Sigmoid colon (tissue), 7 donors: Measurements from ENCODE around the gene EPB41L4B. TPM values are rescaled to one million over a fixed set of nuclear protein-coding genes. Genes with fewer than 3 reads are reported as not detected.

Source experiments
- DNase-seq: peaks from one replicate; pipeline ENCODE4 v3.0.0-alpha.2; 2019
- H3K27ac ChIP-seq, 4 donors: fragments of 200-600 bp; sonication (generic); one replicate each; pipeline ENCODE4 v1.5.1; 2016 to 2019; ENCODE audit warnings: mild to moderate bottlenecking in 1 of 4
- H3K27me3 ChIP-seq, 3 donors: fragments of 200-600 bp; sonication (generic); one replicate each; pipeline ENCODE4 v1.5.1; 2019; ENCODE audit warnings: mild to moderate bottlenecking in 1 of 3
- H3K36me3 ChIP-seq, 4 donors: fragments of 200-600 bp; sonication (generic); one replicate each; pipeline ENCODE4 v1.5.1; 2016 to 2019
- H3K4me1 ChIP-seq, 4 donors: fragments of 200-600 bp; sonication (generic); one replicate each; pipeline ENCODE4 v1.5.1; 2017 to 2019
- H3K4me3 ChIP-seq, 4 donors: fragments of 200-600 bp; sonication (generic); one replicate each; pipeline ENCODE4 v1.5.1; 2017 to 2019; ENCODE audit warnings: mild to moderate bottlenecking in 2 of 4, moderate library complexity in 1 of 4
- H3K9me3 ChIP-seq, 4 donors: fragments of 200-600 bp in 3 of 4; sonication (generic) in 3 of 4; one replicate each; pipeline versions ENCODE4 v1.5.1 to v1.6.1; 2013 to 2019
- EP300 ChIP-seq, 4 donors: sonication (generic); formaldehyde crosslinking; IDR thresholded peaks; one replicate each; pipeline ENCODE4 v1.6.1; 2017; ENCODE audit warnings: antibody characterized with exemption in 4 of 4
- POLR2A ChIP-seq, 2 donors: fragments of 450-650 bp; IDR thresholded peaks; one replicate each; pipeline ENCODE4 v1.6.1; 2016; ENCODE audit warnings: antibody characterized with exemption in 2 of 2, mild to moderate bottlenecking in 2 of 2, moderate library complexity in 2 of 2
- POLR2AphosphoS5 ChIP-seq, 4 donors: sonication (generic); formaldehyde crosslinking; IDR thresholded peaks; one replicate each; pipeline ENCODE4 v1.6.1; 2017; ENCODE audit warnings: antibody characterized with exemption in 4 of 4
- WGBS, 2 donors: extraction: QIAGEN DNeasy Blood & Tissue Kit; methylation state at CpG; one replicate each; pipeline ENCODE4 v1.1.7; 2013; 5-methylcytosine and 5-hydroxymethylcytosine counted together
- intact Hi-C: fragments of 100-400 bp; cut with DNase I; formaldehyde crosslinking; loops from one replicate; pipeline ENCODE4 v1.15.1; 2023
- polyA plus RNA-seq, 3 donors: library from polyadenylated mRNA; stranded (reverse); fragments of 200-250 nt; gene quantifications; one replicate each; pipeline ENCODE4 v1.2.3, GENCODE V29; 2013
- total RNA-seq, 4 donors: library from RNA; depleted of rRNA; stranded (reverse); fragments of >200 nt; gene quantifications; one replicate each; pipeline ENCODE4 v1.1.0, GENCODE V29; 2016
- TF ChIP-seq, protein P1 (sequence below), 4 experiments: fragments of 450-650 bp in 3 of 4; fragments of 200-600 bp in 1 of 4; IDR thresholded peaks; one replicate each; pipeline ENCODE4 v1.5.1; 2016 to 2019; ENCODE audit warnings: antibody characterized with exemption in 4 of 4, mild to moderate bottlenecking in 3 of 4, moderate library complexity in 2 of 4
- donor health status: healthy with polysubstance abuse.
- donor health status: Bipolar disorder and iron deficiency.
- donor health status: healthy.

EPB41L4B gene
- total and polyA plus RNA-seq, 7 donors, result 0.49 to 160 (median 2.5) TPM

GRCh38 chr9:109316207-109316640 lies 4.6 kb downstream of the EPB41L4B start:
- TF ChIP-seq, protein P1, sequence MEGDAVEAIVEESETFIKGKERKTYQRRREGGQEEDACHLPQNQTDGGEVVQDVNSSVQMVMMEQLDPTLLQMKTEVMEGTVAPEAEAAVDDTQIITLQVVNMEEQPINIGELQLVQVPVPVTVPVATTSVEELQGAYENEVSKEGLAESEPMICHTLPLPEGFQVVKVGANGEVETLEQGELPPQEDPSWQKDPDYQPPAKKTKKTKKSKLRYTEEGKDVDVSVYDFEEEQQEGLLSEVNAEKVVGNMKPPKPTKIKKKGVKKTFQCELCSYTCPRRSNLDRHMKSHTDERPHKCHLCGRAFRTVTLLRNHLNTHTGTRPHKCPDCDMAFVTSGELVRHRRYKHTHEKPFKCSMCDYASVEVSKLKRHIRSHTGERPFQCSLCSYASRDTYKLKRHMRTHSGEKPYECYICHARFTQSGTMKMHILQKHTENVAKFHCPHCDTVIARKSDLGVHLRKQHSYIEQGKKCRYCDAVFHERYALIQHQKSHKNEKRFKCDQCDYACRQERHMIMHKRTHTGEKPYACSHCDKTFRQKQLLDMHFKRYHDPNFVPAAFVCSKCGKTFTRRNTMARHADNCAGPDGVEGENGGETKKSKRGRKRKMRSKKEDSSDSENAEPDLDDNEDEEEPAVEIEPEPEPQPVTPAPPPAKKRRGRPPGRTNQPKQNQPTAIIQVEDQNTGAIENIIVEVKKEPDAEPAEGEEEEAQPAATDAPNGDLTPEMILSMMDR (IDR thresholded peaks at IDR 0.05), result no peak
- TF ChIP-seq POLR2AphosphoS5 (IDR thresholded peaks at IDR 0.05), result no peak
- TF ChIP-seq EP300 (IDR thresholded peaks at IDR 0.05), result no peak
- TF ChIP-seq POLR2A (IDR thresholded peaks at IDR 0.05), result no peak
- Histone ChIP-seq H3K36me3 (no peaks in the 10 kb centered on the region), H3K27ac (no peak overlapping the region), H3K4me1 (peaks cover 0 to 21% (median 7%) of the 10 kb centered on the region in 4 donors), H3K4me3 (no peak overlapping the region), H3K27me3 (peaks cover 7 to 12% (median 12%) of the 10 kb centered on the region in 3 donors), H3K9me3 (no peaks in the 10 kb centered on the region)
- intact Hi-C loops, result no loop called here
- WGBS, 2 donors, result 15 to 53% methylated on average over 12 of the region's 12 CpGs
- no peak for DNase-seq

DNA sequence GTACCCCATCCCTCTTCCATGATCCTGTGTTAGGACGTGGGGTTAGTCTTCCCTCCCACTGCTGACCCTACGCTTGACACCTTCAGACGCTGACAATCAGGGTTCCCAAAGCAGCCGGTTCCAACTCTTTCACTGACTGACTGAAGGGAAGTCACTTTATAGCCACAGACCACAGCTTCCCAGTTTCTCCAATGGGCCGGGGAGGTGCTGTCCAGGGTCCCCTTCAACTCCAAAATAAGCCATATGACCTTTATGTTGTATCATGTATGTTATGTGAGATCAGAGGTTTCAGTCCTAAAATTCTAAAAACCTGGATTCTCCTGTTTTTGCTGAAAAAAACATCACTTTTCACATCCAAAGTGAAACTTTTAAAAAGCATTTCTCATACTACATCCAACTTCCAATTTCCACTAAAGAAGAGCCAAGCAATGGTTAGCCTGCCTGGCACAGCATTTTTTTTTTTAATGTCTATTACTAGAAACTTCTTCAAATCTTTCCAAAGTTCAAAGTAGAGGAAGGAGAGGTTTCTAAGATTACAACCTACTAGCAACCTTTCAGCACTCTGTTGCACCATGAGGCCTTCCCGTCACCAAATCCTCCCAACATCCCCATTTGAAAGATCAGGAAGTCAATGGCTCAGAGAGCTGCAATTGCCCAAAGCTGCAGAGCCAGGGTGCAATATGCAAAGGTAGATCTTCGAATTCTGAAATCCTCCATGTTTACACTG lies 5.2 kb downstream of the EPB41L4B start:
- H3K4me1 ChIP-seq, result peaks cover 0 to 23% (median 12%) of the 10 kb centered on the region in 4 donors
- H3K36me3 ChIP-seq, result no peaks in the 10 kb centered on the region
- WGBS, 2 donors, result 48 to 60% methylated on average over 7 of the region's 7 CpGs
- H3K4me3 ChIP-seq, result no peak overlapping the region
- DNase-seq, result no peak
- TF ChIP-seq, protein P1 (IDR thresholded peaks at IDR 0.05), result no peak
- no peak for TF ChIP-seq POLR2AphosphoS5 (IDR thresholded peaks at IDR 0.05)
- TF ChIP-seq EP300 (IDR thresholded peaks at IDR 0.05), result no peak
- TF ChIP-seq POLR2A (IDR thresholded peaks at IDR 0.05), result no peak
- intact Hi-C loops, result no loop called here
- H3K27me3 ChIP-seq, result peaks cover 7 to 12% (median 12%) of the 10 kb centered on the region in 3 donors
- no peak overlapping the region for H3K27ac ChIP-seq
- no peaks in the 10 kb centered on the region for H3K9me3 ChIP-seq

- intact Hi-C loops, result no loop called here
- Histone ChIP-seq H3K4me3 (no peak overlapping the region), H3K36me3 (no peaks in the 10 kb centered on the region), H3K9me3 (no peaks in the 10 kb centered on the region), H3K27ac (no peak overlapping the region), H3K27me3 (peaks cover 0 to 2% (median 2%) of the 10 kb centered on the region in 3 donors), H3K4me1 (peaks cover 0 to 22% (median 14%) of the 10 kb centered on the region in 4 donors)
- no peak for TF ChIP-seq POLR2AphosphoS5 (IDR thresholded peaks at IDR 0.05)
- TF ChIP-seq EP300 (IDR thresholded peaks at IDR 0.05), result no peak
- TF ChIP-seq, protein P1 (IDR thresholded peaks at IDR 0.05), result no peak
- TF ChIP-seq POLR2A (IDR thresholded peaks at IDR 0.05), result no peak
- WGBS, 2 donors, result 53 to 54% methylated on average over 13 of the region's 13 CpGs
- no peak for DNase-seq
Observed at GRCh38 chr9:109314011-109314531, 6.8 kb downstream of the EPB41L4B start.

DNA sequence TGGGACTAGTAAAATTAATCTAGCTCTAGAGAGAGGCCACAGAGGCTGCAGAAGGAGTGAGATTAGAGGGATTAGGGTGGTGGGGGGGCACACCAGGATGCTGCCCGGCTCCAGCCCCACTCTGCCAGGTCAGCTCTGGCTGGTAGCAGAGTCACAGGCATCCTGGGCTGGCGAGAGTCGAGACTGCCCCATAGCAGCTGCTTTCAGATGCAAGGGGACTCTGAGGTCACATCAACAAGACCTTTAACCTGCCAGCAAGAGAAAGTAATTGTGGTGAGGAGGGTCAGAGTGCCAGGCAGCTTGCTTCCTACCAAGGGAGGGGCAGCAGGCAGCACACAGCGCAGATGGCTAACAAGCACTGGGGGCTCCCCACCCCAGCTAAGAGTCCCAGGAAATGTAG lies 7.5 kb downstream of the EPB41L4B start:
- 24 to 69% methylated on average over 4 of the region's 4 CpGs for WGBS, 2 donors
- Histone ChIP-seq H3K36me3 (no peaks in the 10 kb centered on the region), H3K27ac (no peak overlapping the region), H3K27me3 (no peaks in the 10 kb centered on the region), H3K4me1 (peaks cover 0 to 21% (median 14%) of the 10 kb centered on the region in 4 donors), H3K4me3 (no peak overlapping the region), H3K9me3 (no peaks in the 10 kb centered on the region)
- intact Hi-C loops, result no loop called here
- TF ChIP-seq, protein P1 (IDR thresholded peaks at IDR 0.05), result no peak
- TF ChIP-seq POLR2AphosphoS5 (IDR thresholded peaks at IDR 0.05) (no peak), POLR2A (IDR thresholded peaks at IDR 0.05) (no peak), EP300 (IDR thresholded peaks at IDR 0.05) (no peak)
- DNase-seq, result no peak
